ENCODE measurements around the gene PHRF1. TPM values are rescaled to one million over a fixed set of nuclear protein-coding genes. Genes with fewer than 3 reads are reported as not detected.

The PHRF1 gene
- total and polyA plus RNA-seq, 9 of the 15 experiments (the other 6 are each of a cell fraction or from before 2014, with no cell fraction given): 0.07 to 37.2 (median 7.7) TPM

DNA sequence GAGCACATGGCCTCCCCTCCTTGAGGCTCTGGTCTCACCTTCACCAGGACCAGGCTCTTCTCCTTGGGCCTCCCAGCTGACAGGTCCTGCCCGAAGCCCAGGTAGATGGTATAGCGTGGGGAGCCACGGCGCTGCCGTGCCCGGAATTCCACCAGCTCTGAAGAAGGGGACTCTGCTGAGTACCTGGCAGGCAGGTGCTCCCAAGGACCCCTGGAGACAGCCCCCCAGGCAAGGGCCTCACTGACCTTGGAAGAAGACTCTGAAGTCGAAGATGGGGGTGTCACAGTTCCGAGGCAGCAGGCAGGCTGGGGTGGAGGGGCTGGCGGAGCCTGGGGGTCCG is 36.7 kb downstream of the PHRF1 start:
- POLR2A ChIA-PET: interaction anchor here (0.8 kb wide), 1 partner anchor 28 kb away, joined by 3 read pairs; no protein-coding TSS in a partner anchor
- Histone ChIP-seq H3K9me3 (replicated peaks; ENCODE audit: control insufficient read depth, insufficient read depth, low read depth, low read length) (no peaks in the 10 kb centered on the region), H3K4me2 (ENCODE audit: insufficient read depth, low read length) (no peak overlapping the region), H3K79me2 (ENCODE audit: control insufficient read depth, insufficient read depth, low read length) (peaks cover 9% of the 10 kb centered on the region; the same call in 1 of the 3 replicates), H3K9ac (ENCODE audit: insufficient read depth in 1 of 2, low read depth in 2 of 2, low read length in 2 of 2) (peak overlapping the region in 1 of 2 experiments; percentile 75; a peak in 1 of 4 replicates), H2AFZ (ENCODE audit: low read depth, low read length) (no peak overlapping the region), H3K36me3 (ENCODE audit: control insufficient read depth, insufficient read depth, low read length) (peaks cover 83% of the 10 kb centered on the region; the same call in 2 of the 3 replicates), H4K20me1 (replicated peaks; ENCODE audit: control insufficient read depth, insufficient read depth, low read length) (peaks cover 17% of the 10 kb centered on the region), H3K9me1 (ENCODE audit: control insufficient read depth, insufficient read depth, low read length) (peaks cover 1% of the 10 kb centered on the region), H3K4me1 (replicated peaks in 1 of 2; ENCODE audit: control insufficient read depth in 2 of 2, insufficient read depth in 2 of 2, low read length in 2 of 2) (peaks cover 8 to 76% of the 10 kb centered on the region in 2 experiments), H3K27me3 (ENCODE audit: control insufficient read depth in 2 of 2, insufficient read depth in 2 of 2, low read length in 2 of 2) (no peaks in the 10 kb centered on the region), H3K4me3 (no peak overlapping the region), H3K27ac (ENCODE audit: extremely low read depth, low read depth, low read length) (peak overlapping the region; percentile 56; the same call in 1 of the 3 replicates)
- intact Hi-C loops (cut with micrococcal nuclease) (loop anchor here (10.0 kb wide), 1 partner anchor 58 kb away; no protein-coding TSS in a partner anchor), in situ Hi-C loops (cut with MboI) (no loop called here)
- DNase-seq (ENCODE audit: extremely low read depth in 1 of 4, low spot score in 3 of 4) (no peak), ATAC-seq (no peak), FAIRE-seq (no peak)
- no TSS peak for BruUV-seq (replicated peaks)
- peak; percentile 38; the same call in 1 of the 2 replicates for TF ChIP-seq TFAP4 (CRISPR knock-in tag; IDR thresholded peaks at IDR 0.05; ENCODE audit: borderline replicate concordance)
- TF ChIP-seq CREB1 (IDR thresholded peaks at IDR 0.05): no peak
- 0 out of 2 replicates have a peak, but pooled peaks have one; percentile 28 for TF ChIP-seq CREB1 (CRISPR knock-in tag; IDR thresholded peaks at IDR 0.05)
- no peak for TF ChIP-seq TCF3 (CRISPR knock-in tag; IDR thresholded peaks at IDR 0.05)
- TF ChIP-seq L3MBTL2 (IDR thresholded peaks at IDR 0.05): 0 out of 2 replicates have a peak, but pooled peaks have one; percentile 42
- TF ChIP-seq CBFB (CRISPR knock-in tag; IDR thresholded peaks at IDR 0.05): peak; percentile 34; the same call in 1 of the 2 replicates
- peak; percentile 43; the same call in 1 of the 2 replicates for TF ChIP-seq POLR2G (IDR thresholded peaks at IDR 0.05; ENCODE audit: low read depth, low read length)
- WGBS (ENCODE audit: insufficient coverage, low coverage, missing lambda C conversion rate): 85% methylated on average over 6 of the region's 10 CpGs
- CTCF ChIA-PET (ENCODE audit: low intra/inter-chr PET ratio): no interaction called here

All from K562 (cell line).